NCI-H2081 (cell line): Measurements from ENCODE around the gene BPTF.
"Not testable (repeated sequence)": the region's sequence is repeated elsewhere in the genome, so short reads cannot be mapped to it uniquely, and the experiment has no call there.

Experiments
- DNase-seq, 2 experiments: peaks; one replicate each; lab custom pipeline; 2025; lab: John Stamatoyannopoulos, UW

Gene BPTF, protein sequence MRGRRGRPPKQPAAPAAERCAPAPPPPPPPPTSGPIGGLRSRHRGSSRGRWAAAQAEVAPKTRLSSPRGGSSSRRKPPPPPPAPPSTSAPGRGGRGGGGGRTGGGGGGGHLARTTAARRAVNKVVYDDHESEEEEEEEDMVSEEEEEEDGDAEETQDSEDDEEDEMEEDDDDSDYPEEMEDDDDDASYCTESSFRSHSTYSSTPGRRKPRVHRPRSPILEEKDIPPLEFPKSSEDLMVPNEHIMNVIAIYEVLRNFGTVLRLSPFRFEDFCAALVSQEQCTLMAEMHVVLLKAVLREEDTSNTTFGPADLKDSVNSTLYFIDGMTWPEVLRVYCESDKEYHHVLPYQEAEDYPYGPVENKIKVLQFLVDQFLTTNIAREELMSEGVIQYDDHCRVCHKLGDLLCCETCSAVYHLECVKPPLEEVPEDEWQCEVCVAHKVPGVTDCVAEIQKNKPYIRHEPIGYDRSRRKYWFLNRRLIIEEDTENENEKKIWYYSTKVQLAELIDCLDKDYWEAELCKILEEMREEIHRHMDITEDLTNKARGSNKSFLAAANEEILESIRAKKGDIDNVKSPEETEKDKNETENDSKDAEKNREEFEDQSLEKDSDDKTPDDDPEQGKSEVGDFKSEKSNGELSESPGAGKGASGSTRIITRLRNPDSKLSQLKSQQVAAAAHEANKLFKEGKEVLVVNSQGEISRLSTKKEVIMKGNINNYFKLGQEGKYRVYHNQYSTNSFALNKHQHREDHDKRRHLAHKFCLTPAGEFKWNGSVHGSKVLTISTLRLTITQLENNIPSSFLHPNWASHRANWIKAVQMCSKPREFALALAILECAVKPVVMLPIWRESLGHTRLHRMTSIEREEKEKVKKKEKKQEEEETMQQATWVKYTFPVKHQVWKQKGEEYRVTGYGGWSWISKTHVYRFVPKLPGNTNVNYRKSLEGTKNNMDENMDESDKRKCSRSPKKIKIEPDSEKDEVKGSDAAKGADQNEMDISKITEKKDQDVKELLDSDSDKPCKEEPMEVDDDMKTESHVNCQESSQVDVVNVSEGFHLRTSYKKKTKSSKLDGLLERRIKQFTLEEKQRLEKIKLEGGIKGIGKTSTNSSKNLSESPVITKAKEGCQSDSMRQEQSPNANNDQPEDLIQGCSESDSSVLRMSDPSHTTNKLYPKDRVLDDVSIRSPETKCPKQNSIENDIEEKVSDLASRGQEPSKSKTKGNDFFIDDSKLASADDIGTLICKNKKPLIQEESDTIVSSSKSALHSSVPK (N-terminal part only)

DNA sequence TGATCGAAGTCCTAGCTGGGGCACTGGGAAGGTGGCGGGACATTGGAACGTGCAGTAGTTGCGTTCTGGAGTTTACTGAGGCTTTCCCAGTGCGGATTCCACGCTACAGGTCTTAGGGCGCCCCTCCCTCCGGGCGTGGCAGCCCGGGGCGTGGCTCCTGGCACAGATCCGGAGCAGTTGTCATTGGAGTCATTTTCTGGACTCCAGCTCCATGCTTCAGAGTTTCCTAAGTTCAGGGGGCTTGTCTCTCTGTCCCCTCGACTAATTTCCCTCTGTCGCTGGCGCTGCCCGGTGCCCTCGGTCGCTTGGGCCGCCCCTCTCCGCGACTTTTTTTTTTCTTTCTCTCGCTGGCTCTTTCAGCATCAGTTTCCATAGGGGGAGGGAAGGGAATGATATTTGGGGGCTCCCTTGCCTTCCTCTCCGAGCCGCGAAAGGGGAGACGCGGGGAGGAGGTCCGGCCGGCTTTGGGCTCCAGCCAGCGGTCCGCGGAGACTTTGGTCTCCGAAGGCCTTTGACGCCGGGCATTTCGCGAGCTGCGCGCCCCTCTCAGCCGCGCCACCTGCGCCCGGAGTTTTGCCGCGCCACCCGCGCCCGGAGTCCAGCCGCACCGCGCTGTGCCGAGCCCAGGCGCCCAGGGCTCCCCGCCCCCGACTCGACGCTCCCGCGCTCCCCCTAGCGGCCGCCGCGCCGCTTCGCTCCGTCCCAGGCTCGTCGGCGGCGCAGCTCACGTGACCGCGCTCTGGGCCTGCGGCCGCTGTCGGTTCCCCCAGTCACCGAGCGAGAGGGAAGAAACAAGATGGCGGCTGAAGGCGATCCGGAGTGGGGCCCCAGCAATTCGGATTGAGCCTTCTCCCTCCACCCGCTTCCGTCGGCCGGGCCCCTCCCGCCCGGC, at the start of gene BPTF:
BPTF (plus strand) TSS at position 769 of the 892 bp plus-strand sequence. CDS start 222 bp downstream, outside the sequence.
- peak; percentile 89 to 95 for DNase-seq

DNA sequence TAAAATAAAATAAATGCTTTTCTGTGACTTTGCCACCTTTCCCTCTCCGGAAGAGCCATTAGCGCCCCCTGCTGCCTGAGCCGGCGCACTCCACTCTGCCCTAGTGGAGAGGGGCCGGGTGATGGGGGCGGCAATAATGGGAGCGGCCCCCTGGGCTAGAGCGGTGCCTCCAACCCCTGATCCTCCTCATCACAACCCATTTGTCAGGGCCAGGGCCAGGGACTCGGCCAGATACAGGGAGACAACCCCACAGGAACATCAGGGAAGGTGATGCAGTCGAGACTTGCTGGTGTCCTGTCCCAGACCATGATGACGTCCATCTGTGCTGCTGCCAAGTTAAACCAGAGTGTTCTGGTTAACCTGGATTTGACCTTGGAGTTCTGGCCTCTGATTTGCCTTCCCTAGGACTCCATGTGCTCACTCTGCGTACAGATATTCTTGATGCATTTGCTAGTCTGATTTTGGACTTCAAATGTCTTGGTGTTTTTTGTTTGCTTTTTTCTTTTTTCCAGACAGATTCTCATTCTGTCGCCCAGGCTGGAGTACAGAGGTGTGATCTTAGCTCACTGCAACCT, 46.1 kb upstream of the BPTF start:
- no peak for DNase-seq

DNA sequence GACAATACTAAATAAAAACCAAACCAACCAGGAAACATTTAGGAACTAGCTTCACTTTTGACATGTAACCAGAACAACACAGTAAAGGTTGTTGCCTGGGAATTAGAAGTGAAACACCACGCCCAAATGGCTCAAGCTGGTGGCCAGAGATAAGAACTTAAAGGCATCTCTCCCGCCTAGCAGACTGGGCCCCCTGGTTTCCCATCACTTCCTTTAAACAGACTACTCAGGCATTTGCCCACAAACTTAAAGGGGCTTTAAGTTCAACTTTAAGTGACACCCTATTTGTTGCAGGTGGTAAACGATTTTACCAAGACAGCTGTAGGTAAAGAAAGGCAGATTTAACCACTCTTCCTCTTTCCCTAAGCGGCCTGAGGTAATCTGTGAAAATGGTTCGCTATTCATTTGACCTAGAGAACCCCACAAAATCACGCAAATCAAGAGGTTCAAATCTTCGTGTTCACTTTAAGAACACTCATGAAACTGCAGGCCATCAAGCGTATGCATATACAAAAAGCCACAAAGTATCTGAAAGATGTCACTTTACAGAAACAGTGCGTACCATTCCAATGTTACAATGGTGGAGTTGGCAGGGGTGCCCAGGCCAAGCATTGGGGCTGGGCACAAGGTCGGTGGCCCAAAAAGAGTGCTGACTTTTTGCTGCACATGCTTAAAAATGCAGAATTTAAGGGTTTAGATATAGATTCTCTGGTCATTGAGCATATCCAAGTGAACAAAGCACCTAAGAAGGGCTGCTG, 40.8 kb upstream of the BPTF start:
- no peak for DNase-seq

DNA sequence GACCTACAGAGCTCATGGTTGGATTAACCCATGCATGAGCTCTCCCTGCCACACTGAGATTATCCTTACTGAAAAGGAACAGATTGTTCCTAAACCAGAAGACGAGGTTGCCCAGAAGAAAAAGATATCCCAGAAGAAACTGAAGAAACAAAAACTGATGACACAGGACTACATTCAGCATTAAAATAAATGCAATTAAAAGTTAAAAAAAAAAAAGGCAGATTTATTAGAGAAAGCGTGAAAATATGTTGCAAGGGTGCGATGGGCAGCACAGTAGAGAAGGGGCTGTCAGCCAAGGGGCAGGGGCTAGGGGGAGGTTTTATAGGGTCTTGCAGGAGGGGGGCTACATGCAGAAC, 40.2 kb upstream of the BPTF start:
- DNase-seq: no peak

DNA sequence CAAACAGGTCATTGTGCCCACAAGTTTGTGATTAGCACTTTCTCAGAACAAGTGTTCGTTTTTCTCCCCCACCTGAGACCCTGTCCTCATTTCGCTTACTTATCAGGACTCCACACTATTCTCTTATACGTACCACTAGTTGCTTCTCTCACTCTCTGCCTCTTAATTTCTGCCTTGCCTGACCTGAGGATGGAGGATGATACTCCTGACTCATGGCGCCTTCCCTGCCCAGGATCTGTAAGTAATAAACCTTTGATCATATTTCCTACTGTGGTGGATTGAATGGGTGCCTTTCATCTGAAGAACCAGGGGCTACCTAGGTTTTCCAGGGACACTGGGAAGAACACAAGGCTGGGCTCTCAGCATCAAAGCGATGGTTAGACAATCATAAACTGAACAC, 39.8 kb upstream of the BPTF start:
- DNase-seq: no peak

DNA sequence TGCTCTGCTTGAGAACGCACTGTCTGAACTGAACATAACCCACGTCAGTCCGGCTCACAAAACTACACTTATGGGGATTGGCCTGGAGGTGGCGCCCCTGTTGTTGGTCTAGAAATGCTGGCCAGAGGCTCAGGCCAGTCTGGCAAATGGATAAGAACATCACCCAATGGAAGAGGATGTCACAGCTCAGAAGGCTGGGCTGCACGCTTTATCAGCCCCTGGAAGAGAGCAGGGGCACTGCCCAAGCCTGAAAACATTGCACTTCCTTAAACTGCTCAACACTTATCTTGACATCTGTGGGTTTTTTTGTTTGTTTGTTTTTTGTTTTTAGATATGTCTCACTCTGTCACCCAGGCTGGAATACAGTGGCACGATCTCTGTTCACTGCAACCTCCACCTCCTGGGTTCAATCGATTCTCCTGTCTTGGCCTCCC, 24.8 kb upstream of the BPTF start:
- DNase-seq: peak; percentile 50 to 81

DNA sequence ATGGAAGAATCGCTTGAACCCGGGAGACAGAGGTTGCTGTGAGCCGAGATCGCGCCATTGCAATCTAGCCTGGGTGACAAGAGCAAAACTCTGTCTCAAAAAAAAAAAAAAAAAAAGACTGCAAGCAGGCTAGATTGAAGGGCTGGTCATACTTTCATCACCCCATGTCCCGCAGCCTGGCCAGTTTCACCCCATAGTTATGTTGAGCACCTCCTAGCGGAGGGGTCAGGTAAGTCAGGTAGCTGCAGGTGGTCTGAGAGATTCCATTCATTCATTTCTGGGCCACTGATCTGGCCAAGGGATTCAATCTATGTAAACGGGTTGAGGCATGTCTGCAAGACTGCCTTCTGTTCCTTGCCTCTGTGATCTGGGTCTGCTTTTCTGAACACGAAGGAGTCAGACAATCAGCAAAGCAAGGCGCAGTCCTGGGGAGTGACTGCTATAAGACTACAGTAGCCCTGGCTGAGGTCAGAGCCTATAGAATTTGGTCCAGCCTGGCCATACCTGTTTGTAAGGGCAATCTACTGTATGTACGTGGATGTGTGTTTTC, 23.6 kb upstream of the BPTF start:
- no peak for DNase-seq

DNA sequence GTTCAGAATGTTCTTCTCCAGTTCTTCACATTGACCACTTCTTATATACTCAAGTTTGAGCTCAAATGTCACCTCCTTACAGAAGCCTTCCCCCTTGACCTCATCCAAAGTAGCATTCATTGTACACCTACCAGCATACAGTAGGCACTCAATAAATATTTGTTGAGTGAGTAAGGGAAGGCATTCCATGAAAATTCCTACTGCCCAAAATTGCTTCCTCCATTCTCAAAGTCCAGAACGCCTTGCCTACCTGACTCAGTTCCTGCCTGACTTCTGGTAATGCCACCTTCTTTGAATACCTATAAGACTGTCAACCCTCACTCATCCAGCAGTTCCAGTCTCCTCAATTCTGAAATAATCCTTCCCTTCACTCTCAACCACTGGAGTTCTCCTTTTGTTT, 14.8 kb upstream of the BPTF start:
- DNase-seq: no peak

DNA sequence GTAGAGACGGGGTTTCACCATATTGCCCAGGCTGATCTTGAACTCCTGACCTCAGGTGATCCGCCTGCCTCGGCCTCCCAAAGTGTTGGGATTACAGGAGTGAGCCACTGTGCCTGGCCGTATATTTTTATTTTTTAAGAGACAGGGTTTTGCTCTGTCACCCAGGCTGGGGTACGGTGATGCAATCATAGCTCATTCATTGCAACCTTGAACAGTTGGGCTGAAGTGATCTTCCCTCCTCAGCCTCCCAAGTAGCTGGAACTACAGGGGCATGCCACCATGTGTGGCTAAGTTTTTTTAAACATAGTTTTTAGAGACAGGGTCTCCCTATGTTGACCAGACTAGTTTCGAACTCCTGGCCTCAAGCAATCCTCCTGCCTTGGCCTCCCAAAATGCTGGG, 12.9 kb upstream of the BPTF start:
- not testable (repeated sequence) for DNase-seq

DNA sequence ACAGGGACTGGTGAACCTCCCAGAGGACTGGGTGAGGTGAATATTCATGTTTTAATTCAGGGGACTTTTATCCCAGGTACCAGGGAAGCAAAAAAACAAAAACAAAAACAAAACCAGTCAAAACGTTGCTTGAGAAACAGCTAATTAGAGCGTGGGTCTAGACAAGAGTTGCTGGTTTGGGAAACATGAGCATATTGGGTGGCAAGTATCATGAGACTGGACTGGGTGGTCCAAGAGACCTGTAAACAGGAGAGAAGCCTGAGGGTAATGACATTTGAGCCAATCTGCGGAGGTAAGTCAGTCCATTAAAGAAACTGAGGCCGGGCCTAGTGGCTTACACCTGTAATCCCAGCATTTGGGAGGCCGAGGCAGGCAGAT, 11.5 kb upstream of the BPTF start:
- DNase-seq: no peak

DNA sequence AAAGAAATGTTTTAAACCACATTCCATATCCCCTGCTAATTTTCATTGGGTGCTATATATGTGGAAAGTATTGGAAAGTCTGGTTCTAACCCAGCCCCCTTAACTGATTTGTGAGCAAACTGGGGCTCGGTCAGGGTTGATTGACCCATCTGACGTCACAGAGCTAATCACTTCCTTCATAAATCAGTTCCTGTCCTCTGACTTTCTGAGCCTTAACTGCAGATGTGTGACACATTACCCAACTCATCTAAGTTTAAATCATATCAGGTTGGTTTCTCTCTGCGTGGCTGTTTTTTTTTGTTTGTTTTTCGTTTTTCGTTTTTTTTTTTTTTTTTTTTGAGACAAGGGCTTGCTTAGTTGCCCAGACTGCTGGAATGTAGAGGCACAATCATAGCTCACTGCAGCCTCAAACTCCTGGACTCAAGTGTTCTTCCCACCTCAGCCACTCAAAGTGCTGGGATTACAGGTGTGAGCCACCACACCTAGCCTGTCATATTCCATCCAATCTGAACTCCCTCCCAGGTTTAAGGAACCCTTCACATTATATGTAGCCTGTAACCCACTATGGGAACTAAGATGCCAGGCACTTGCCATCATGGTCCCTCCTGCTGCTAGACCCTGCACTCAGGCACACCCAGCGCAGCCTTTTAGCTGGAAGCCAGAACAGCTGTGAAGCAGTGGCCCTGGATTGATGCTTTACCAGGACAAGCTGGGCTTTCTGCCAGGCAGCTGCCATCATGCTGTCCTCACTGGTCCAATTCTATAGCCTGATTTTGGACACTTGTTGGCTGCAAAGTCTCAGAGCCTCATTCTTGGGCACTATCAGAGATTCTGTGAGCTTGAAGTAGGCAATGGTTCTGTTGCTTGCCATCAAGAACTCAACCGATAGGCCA, 6.9 kb upstream of the BPTF start:
- DNase-seq: no peak

DNA sequence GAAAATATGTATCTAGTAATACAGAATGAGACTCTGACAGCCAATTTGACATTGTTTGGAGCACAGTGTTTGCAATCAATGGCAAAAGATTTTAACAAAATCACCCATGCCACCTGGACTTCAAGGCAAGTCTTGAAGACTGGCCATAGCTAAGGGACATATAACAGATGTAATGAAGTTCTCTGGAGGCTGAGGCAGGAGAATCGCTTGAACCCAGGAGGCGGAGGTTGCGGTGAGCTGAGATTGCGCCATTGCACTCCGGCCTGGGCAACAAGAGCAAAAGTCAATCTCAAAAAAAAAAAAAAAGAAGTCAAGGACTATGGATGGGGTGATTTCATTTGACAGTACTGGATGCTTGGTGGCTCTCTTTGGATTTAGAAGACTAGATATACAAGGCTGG, 5.6 kb upstream of the BPTF start:
- no peak for DNase-seq

DNA sequence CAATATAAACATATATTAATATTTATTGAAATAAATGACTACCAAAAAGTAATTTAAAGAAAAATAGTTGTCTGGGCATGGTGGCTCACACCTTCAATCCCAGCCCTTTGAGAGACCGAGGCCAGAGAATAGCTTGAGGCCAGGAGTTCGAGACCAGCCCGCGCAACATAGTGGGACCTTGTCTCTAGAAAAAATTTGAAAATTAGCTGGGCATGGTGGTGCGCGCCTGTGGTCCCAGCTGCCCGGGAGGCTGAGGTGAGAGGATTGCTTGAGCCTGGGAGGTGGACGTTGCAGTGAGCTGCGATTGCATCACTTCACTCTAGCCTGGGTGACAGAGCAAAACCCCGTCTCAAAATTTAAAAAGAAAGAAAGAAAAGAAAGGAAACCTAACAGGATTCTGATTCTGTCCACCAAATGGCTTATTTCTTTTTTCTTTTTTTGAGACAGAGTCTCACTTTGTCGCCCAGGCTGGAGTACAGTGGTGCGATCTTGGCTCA, 3.4 kb upstream of the BPTF start:
- DNase-seq: no peak

DNA sequence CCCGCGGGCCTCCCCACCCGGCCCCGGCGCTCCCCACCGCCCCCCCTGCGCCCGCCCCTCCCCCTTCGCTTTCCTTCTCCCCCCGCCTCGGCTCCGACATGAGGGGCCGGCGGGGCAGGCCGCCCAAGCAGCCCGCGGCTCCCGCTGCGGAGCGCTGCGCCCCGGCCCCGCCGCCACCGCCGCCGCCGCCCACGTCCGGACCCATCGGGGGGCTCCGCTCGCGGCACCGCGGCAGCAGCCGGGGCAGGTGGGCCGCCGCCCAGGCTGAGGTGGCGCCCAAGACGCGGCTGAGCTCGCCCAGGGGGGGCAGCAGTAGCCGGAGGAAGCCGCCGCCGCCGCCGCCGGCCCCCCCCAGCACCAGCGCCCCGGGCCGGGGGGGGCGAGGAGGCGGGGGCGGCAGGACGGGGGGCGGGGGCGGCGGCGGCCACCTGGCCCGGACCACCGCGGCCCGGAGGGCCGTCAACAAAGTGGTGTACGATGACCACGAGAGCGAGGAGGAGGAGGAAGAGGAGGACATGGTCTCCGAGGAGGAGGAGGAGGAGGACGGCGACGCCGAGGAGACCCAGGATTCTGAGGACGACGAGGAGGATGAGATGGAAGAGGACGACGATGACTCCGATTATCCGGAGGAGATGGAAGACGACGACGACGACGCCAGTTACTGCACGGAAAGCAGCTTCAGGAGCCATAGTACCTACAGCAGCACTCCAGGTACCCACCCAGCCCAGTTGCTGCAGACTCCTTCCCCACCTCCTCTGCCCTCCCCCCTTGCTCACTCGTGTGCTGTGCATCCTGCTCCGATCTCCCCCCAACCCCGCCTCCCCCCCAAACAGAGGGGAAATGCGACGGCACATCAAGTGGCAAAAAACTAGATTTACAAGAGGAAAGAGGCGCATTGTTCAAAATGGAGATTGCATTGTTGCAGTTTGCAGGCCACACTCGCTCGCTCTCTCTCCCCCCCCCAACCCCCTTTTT, 611 bp downstream of the BPTF start:
- DNase-seq: peak in 1 of 2 experiments; percentile 44

DNA sequence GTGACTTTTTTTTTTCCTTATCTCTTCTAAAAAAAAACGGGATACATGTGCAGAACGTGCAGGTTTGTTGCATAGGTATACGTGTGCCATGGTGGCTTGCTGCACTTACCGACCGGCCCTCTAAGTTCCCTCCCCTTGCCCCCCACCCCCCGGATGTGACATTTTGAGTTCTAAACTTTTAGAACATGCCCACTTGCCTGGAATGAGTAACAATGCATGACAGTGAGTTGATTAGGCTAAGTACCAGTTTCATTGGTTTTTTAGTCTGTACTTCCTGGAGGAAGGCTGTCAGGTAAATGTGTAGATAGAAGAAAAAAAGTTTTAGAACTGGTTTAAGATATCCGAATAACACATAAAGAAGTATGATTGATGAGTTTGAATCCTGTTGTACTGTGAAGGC, 4.0 kb downstream of the BPTF start:
- DNase-seq: no peak

DNA sequence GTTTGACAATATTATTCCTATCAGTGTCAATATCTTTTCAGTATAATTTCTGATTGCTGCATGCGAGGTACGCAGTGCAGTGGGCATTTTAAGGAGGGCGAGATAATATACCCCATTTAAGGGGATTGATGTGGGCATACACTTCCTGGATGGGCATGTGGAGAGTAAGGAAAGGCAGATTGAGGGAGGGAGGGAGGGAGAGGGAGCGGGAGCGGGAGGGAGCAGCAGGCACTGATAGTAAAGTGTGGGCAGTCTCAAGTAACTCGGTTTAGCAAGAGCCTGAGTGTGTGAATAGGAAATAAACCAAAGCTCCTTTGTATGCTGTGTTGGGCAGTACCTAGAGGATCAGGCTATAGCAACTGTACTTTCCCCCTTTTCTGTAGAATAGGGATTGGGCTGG, 5.1 kb downstream of the BPTF start:
- no peak for DNase-seq

DNA sequence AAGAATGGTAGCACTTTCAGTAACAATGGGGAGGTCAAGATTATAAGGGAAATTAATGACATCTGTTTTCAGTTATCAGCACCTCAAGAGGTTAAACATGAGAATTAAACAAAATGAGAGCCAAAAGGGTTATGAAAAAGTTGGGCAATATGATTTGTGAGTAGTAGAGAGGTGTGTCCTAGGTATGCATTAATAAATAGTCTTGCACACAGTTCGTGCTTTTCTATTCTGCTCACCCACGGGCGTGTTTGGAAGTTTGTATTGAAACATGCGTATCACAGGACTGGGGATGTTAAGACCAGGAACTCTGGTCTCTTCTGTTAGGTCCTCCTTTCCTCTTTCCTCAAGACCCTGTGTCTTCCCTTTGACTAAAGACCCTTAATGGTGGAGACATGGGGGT, 6.0 kb downstream of the BPTF start:
- no peak for DNase-seq

DNA sequence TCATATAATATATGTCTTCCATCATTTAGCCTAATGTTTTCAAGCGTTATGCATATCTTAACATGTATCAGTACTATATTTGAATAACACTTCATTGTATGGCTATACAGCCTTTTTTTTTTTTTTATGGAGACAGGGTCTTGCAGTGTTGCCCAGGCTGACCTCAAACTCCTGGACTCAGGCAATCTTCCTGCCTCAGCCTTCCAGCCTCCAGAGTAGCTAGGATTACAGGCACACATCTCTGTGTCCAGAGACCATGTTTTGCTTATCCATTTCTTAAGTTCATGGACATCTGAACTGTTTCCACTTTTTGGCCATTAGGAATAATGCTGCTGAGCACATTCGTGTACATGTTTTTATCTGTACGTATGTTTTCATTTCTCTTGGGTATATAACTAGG, 7.8 kb downstream of the BPTF start:
- no peak for DNase-seq
